Left forelimb (tissue), 1 donor: ENCODE measurements around the gene ABHD17B.
"Not testable (repeated sequence)": the region's sequence is repeated elsewhere in the genome, so short reads cannot be mapped to it uniquely, and the experiment has no call there.

Experiments
- DNase-seq: peaks from one replicate; pipeline ENCODE4 v3.0.0-alpha.2; 2018; ENCODE audit warnings: low spot score

Gene ABHD17B

DNA sequence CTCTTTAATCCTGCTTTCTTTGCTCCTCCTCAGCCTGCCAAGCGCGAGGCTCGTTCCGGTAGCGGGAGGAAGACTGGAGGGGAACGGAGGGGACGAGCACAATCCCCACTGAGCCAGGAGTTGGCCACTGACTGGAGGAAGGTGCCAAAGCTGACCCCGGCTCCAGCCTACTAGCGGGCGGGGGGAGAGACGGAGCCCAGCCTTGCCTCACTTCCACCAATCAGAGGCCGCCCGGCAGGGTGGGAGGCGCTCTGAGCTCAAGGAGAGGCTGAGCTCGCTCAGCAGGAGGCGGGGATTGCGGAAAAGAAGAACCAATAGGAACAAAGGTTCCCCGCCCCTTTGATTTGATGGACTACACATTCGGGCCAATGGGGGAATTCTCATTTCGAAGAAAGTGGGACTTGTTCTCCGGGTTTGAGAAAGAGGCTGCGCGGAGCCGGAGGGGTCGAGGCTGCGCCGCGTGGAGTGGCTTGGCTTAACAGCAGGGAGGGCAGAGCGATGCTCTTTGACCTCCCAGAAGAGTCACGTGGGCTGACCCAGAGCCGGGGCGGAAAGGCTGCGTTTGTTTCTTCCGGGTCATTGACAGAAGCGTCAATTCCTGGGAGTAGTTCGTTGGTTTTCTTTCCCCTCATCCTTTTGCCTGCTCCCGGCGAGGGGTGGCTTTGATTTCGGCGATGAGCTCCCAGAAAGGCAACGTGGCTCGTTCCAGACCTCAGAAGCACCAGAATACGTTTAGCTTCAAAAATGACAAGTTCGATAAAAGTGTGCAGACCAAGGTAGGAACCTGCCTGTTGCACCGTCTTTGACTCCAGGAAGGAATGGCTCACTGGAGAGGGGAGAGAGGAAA, at the start of gene ABHD17B, which contains the start of gene C9orf85:
TSS of gene ABHD17B (minus strand) at position 133 of the 847 bp plus-strand sequence. CDS start 36,113 bp downstream, outside the sequence.
TSS of gene C9orf85 (plus strand) at position 579 of the 847 bp plus-strand sequence. CDS start at position 675, 96 bp downstream.
- peak; percentile 97 for DNase-seq

DNA sequence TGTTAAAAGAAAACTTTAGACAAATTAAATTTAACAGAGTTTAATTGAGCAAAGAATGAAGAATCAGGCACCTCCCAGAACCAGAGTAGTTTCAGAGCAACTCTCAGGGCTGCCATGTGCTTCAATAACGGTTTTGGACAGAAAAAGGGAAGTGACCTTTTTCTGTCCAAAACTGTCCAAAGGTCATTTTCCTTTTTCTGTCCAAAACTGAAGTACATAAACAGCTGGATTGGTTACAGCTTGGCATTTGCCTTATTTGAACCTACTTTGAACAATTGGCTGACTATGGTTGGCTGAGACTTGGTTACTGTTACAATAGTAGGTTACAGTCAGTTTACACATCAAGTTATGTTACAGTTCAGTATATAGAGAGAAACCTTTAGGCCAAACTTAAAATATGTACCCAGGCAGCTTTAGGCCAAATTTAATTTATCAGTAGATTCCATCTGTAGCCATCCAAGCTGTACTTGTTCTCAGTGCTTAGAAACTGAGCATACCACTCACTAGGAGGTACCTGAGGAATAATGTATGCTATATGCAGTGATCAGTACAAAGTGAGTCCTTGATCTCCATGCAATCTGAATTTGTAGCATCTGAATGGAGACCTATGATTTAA, 44.4 kb upstream of the ABHD17B start:
- no peak for DNase-seq

DNA sequence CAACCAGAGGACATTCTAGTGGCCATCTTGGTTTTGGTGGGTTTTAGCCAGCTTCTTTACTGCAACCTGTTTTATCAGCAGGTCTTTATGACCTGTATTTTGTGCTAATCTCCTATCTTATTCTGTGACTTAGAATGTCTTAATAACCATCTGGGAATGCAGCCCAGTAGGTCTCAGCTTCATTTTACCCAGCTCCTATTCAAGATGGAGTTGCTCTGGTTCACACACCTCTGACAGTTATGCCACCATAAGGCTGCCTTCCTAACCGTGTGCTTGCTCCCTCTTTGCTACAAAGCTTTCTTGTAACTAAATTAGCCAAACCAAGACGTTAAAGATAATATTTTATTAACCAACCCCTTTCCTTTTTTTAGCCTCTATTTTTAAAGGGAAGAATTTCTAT, 43.7 kb upstream of the ABHD17B start:
- DNase-seq: not testable (repeated sequence)

DNA sequence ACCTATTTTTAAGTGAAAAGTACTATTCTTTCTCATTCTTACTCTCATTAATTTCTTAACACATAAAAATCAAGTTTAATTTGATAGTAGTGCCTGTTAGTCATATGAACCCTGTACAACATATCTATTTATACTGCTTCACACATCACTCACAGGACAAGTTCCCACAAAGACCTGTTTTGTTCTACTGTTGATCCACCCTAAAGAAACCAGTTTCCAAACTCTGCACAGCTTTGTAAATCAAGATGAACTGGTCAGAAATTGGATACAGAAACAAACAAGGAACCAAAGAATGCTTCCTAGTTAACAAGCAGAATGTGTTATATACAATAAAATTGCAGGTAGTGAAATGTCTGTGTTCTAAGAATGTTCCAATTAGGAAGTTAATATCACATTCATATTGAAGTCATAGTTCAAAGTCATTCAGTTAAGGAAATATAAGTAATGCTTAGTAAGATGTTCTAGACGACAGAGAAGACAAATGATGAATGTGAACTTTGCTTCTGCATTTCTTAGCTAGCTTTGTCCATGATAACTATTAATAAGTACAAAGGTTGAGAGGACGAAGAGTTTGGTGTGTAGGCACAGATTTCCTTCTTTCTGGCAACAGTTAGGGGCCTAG, 33.9 kb upstream of the ABHD17B start:
- DNase-seq: no peak

DNA sequence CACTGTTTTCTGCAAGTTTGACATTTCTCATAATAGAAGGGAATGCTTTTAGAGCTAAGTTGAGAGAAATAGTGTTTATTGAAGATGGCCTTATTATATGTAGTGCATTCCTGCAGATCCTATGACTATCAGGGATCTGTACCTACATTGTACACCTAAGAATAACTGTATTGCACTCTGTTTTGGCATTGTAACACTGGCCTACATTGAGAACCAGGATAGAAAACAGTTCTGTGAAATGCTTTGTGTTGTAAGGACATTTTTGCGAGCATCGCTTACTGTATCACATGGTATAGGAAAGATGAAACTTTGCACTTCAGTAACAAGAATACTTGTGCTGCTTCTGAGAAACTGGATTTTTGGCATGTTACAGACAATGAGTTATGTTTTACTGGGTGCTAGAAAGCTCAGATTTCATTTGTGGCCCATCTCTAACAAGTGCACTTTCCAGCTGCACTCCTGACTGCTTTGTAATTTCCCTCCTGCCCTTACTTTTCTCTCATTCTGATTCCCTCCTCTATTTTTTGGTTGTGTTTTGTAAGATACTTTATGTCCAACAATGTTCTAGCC, 31.1 kb upstream of the ABHD17B start:
- DNase-seq: no peak

DNA sequence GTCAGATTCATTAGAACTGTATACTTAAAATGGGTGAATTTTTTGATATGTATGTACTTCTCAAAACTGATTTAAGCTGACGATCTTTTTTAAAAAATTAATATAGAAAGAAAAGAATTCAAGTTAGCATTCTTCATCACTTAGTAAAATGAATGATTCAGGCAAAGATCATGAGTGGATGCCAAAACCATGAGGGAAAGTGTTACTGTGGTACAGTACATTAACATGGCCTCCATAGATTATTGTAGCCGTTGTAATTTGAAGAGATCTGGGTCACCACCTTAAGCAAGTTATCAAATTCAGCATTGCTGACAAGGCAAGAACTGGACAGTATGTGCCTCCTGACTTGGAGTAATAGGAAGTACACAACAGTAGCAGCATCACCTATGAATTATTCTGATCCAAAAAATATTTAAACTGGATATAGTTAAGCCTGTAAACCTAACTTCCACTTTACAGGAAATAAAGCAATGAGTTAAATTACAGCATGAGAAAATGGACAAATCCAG, 30.1 kb upstream of the ABHD17B start:
- DNase-seq: no peak

DNA sequence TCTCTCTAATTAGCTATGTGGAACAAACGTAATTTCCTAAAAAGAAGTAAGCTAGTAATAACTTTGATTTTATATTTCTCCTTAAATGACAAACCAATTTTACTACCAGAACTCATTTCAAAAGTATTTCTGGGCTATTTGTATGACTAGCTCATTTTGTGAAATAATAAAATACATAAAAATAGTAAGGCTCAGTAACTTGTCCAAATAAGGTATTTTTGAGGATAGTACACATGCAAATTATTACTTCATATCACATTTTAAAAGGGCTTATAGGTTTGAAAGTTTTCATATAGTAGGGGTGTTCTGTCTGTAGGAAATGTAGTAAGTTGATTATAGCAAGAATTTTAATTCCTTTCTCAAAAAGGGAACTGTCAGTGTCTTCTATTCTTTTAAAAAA, 26.9 kb upstream of the ABHD17B start:
- no peak for DNase-seq

DNA sequence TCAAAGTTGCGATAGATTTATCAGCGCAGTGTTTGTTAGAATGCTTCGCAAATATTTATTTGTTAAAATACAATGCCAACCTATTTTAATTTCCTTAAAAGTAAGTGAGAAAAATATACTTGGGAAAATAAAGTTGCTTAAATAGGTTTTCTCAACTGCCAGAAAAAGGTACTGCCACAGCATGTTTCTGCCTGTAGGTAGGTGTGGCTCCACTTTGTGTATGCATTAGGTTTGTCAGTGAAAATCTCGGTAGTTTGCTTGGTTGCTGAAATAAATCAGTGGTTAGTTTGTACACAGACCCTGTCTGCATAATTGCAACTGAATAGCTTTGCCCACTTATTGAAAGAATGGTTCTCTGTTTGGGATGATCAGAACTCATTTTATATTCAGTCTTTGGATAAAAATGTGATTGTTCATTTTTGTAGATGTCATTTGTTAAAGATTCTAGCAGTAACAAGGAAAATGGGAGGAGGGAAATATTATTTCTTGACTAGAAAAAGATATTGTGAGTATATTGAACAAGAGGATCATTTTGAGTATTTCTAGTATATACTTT, 26.2 kb upstream of the ABHD17B start:
- DNase-seq: no peak

DNA sequence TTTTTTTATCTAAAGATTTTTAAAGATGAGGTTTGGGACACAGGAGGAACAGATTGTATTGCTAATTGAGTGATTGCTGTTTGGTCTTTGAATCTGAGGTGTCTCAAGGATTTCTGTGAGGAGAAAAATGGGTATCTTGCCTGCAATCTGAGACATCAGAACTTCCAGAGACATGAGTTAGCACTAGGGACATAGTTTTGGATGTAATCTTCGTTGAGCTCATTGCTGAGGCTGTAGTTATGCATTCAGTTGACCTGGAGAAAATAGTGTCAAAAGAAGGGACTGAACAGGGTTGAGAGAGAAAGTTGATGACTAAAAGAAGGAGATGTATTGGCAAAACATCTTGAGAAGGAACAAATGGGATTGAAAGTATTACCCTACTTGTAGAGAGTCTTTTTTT, 25.1 kb upstream of the ABHD17B start:
- no peak for DNase-seq

DNA sequence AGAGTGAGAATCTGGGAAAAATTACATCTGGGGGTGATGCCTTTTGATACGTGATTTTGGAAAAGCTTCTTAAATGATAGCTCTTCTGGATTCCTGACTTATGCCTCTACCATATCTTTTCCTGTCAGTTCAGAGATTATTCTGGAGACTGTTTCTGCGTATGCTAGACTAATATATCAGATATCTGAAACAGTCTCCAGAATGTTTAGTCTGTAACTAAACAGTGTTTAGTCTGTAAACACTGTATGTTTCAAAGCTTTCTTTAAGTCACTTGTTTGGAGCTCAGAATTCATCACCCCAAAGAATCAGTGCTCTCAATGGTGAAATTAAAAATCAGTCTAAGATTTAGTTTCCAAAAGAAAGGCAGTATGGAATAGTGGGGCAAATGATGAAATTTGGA, 20.2 kb upstream of the ABHD17B start:
- DNase-seq: no peak

DNA sequence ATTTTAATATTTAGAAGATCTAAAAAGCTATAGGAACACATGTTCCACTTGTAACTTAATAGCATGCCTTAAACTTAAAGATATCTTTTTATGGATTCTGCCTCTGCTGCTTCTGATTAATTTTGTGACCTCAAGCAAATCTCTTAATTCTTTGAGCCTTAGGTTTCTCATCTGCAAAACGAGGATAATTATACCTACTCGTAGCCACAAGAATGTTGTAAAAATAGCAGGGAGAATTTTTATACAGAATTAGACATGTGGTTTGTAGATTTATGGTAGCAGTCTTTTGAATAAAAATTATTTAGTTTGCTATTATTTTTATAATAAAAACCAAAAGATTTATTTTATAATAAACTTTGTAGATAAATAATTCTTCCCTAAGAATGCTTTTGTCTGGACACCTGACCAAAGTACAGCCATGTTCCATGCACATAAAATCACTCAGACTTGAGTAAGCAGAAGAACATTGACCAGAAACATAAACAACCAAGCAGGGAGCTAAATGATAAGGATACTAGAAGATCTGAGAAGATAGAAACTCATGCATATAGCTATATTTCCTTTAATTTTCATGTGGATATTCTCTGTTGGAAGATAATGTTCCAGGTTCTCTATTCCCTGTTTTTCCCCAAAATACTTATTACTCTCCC, 18.9 kb upstream of the ABHD17B start:
- no peak for DNase-seq

DNA sequence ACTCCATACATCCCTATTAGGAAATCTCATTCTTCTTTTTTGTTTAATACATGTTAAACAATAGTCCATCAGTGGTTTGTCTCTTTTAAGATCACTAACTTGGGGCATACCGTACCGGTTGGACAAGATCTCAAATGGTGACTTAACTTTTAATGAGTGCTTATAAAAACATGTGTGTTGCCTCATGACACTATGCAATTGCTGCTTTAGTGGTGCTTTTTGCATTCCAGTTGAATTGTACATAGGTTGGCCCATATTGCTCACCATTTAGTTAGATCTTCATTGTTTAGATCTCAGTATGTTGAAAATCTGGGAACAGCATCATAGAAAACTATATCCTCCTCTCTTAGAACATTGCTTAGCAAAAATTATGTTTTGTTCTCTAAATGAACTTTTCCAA, 18.2 kb upstream of the ABHD17B start:
- no peak for DNase-seq

DNA sequence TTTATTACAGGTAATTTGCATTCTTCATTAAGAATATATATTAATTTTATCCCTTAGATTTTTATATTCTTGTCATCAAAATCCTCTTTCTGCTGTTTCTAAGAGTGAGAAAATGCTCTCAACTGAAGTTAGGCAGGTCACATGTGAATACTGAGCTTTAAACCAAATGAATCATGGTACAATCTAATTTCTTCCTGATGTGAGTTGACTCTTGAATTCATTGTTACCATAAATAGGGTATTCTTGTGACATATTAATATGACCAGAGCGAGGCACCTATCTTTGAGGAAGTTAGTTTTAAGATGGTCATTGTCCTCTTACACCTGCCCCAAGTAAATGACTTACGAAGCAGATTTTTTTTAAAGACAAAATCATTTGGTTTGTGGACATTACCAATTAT, 17.8 kb upstream of the ABHD17B start:
- DNase-seq: no peak

DNA sequence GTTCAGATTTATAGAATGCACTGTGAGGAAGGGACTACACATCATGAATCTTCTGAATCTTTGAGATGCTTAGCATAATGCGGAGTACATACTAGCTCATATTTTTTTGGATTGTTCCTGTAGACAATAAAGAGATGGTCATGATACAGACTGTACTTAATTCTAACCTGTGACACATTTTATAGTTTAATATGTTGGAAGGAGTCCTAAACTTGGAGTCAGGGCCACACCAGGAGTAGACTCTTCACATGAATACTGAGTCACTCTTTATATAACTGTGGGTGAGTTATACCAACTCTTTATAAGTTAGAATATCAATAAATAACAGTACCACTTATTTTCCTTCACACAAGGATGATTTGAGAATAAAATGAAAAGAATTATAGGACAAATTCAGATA, 17.4 kb upstream of the ABHD17B start:
- no peak for DNase-seq

DNA sequence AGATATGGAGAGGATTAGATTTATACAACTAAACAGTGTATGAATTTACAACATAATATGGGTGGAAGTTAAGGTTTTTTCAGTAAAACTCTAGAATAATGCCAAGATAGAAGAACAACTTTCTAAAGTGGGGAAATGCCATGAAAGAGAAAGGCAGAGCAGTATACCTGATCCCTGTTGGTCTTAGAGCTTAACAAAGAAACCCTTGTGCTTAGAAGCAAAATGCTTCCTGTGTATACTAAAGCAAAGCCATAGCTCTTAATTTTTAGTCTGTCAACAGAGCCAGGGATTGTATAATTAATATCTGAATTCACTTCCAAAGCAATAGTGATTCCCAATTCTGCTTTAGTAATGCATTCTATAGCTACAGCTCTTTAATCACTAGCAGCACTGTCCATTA, 14.8 kb upstream of the ABHD17B start:
- no peak for DNase-seq

DNA sequence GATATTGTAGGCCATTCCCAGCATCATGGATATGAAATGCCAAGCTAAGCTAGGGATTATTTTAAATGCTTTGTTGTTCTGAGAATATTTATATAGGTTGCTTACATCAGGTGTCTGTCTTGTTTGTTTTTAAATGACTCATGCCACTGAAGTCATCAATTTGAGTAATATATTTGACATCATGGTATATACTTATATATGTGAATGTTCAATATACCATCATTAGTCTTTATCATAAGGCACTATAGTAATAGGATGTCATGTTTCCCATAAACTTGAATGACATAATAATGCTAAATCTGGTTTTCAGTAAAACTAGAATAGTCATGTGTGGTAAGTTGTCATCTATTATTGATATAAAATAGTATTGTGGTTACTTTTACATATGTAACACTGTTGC, 13.6 kb upstream of the ABHD17B start:
- DNase-seq: no peak

DNA sequence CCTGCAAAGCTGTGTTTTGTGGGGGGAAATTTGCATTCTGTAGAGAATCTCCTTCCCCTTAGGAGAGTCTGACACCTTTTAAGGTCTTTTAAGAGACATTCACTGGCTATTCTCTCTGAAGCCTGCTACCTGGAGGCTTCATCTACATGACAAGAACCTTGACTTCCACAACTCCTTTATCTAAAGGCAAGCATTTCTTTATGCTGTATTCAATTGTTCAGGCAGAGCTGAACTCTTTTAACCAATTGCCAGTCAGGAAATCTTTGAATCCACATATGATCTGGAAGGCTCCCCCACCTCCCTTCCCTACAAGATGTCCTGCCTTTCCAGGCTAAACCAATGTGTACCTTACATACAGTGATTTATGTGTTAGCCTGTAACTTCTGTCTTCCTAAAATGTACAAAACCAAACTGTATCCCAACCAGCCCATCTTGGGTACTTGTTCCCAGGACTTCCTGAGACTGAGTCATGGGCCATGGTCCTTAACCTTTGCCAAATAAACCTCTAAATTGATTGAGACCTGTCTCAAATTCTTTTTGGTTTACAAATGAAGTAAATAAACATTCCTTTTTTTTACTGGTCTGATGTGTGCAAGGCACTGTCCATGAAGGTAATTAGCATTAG, 10.3 kb upstream of the ABHD17B start:
- DNase-seq: no peak

DNA sequence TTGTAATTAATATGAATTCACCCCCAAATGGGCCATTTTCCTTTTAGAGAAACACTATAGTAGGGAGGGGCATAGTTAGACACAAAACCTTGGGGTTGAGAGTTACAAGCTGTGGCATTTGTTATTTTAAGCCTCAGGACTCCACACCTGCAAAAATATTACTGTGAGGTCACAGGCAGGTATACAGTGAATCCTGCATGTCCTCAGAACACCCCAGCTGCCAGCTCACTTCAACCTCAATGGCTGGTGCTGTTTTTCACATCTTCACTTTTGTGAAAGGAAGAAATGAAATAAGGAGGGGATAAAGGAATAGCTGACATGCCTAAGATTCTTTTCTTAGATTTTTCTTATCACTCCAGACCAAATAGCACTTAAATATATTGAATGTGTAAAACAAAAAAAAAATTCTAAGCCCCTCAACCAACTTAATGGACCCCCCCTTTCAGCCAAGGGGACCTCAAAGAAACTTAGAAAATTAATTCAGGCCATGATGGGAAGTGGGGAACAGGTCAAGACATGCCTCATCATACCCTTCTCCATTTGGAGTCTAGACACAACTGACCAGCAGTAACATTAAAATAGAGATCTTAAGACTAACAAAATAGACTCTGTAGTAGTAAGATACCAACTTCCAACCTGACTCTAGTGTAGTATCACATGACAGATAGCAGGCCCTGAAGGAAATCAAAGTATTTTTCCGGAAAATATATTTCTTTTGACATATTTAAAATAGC, 9.6 kb upstream of the ABHD17B start:
- no peak for DNase-seq

DNA sequence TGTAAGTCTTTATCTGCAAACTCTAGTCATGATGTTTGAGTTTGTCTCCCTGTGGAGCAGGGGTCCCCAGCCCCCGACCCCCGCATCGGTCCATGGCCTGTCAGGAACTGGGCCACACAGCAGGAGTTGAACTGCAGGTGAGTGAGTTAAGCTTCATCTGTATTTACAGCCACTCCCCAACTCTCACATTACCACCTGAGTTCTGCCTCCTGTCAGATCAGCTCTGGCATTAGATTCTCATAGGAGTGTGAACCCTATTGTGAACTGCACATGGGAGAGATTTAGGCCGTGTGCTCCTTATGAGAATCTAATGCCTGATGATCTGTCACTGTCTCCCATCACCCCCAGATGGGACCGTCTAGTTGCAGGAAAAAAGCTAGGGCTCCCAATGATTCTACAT, 7.4 kb upstream of the ABHD17B start:
- DNase-seq: no peak

DNA sequence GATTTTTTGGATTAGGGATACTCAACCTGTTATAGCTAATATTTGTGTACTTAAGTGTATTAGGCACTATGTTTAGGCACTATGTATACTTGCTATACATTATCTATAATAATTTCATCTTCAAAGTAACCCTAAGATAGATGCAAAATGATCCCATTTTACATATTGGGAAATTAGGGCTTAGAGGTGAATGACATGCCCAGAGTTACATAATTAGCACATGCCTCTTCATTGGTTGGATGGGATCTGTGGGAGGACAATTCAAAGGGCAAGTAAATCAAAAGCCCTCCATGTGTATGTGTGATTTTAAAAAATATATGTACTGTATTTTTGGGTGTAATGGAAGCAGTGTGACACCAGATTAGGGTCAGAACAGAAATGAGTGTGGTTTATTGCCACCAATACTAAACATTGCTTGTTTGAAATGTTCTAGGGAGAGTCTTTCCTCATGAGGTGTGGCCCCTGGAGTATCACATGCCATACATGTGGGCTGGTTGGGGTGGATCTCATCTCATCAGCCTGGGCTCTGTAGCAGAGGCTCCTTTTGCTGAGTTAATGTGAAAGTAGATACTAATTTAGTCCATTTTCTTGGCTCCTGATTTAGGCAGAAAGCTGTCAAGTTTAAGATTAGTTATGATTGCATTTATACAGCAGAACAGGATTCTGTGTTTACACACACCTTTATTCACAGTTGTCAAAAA, 6.0 kb upstream of the ABHD17B start:
- DNase-seq: no peak
